ENCODE data around the gene E2F6.

E2F6 gene

DNA sequence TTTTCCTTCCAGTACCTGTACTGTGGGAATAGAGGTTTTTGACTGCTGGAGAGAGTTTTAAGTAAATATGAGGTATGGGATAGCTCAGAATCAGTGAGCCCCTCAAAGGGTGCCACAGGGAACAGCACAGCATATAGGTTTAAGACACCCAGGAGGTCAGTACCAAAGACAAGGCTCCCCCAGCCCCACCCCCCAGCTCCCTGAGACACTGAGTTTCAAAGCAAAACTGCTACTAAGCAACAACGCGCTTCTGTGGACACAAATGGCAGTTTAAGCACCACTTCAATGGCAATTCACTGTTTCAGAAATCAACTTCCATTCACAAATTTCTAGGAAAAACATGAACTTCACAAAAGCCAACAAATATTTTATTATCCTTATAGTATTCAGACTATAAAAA, 15.2 kb downstream of the E2F6 start:
- no peak for DNase-seq

- DNase-seq, result peak; percentile 37
Measured at GRCh38 chr2:11446733-11447248, 19.2 kb downstream of the E2F6 start.

- no peak for DNase-seq
Measured at GRCh38 chr2:11444737-11445136, 21.2 kb downstream of the E2F6 start.

DNA sequence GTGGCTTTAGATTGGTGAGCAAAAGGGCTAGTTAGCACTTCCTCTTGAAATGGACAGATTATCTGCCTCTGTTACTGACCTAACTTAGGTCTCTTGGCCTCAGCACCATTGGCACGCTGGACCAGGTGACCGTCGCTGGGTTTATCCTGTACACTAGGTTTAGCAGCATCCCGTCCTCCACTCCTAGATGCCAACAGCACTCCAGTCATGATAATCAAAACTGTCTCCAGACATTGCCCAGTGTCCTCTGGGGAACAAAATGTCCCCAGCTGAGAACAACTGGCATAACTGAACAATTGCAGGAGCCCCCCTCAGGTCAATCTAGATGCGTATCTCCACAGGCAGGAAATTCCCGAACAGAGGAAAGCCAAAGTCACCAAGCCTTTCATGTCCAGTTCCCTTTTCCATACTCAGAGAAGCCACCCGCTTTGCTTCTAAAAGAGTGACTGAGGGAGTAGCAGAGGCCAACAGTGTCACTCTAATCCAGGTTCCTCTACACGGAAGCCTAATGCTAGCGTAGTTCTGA, 27.3 kb downstream of the E2F6 start:
- no peak for DNase-seq

GRCh38 chr2:11437602-11438001, 28.4 kb downstream of the E2F6 start:
- no peak for DNase-seq

DNA sequence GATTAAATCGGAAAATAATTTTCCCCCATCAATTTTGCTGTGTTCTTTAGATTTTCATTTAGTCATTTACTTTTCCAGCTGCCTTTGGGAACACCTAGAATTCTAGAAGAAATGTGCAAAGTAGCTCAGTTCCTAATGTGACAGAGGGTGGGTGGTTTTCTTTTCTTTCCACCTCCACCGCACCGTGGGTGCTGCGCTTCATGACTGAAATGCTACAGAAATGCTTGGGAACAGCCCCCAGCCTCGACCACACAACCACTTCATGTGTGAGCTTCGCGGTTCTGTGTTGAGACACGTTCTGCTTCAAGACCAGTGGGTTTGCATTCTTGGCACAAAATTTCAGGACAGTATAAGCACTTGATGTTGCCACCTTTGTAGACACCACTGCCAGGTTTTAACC, 30.9 kb downstream of the E2F6 start:
- DNase-seq, result no peak

DNA sequence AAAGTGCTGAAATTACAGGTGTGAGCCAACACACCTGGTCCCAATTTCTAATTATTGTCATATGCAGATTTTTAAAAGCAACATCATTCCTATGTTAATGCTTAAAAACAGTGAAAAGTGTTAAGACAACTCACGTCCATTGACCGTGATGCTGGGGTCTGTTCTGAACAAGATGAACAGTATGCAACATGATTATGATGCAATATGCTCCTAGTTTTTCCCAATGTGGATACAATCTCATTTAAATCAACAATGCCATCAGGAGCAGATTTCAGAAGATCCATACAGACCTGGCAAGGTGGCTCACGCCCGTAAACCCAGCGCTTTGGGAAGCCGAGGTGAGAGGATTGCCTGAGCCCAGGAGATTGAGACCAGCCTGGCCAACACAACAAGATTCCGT, 31.5 kb downstream of the E2F6 start:
- no peak for DNase-seq

DNA sequence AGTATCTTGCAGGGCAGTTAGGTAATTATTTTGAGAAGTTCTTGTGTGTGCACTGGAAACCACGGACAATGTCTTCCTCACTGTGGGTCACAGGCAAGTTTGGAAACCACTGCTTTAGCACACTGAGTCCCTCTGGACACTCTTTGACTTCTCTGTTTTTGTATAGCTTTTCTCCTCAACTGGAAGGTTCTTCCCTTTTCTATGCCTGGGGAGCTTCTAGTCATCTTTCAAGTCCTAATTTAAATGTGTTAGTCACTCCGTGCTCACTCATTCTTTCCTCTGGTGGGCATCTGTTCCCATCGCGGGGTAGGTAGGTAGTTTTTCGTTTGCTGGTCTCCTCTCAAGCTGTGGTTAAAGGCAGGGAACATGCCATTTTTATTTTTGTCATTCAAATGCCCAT, 32.1 kb downstream of the E2F6 start:
- DNase-seq, result no peak

GRCh38 chr2:11430729-11431128, 35.2 kb downstream of the E2F6 start:
- no peak for DNase-seq

DNA sequence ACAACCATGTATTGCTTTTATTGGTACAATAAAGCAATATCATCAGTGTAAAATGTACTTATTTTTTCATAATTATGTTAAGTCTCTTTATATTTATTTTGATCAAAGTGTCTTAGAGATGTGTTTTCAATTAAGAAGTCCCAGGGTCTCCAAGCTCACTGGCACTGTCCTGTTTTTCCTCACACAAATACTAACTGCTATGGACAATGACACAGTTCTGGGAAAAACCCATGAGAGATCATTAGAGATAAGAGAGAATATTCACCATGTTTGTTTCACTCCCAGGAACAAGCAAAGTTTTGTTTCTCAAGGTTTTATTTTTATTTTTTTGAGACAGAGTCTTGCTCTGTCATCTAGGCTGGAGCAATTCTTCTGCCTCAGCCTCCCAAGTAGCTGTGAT, 38.7 kb downstream of the E2F6 start:
- no peak for DNase-seq

GRCh38 chr2:11422901-11423435, 43.0 kb downstream of the E2F6 start:
- DNase-seq, result no peak

- no peak for DNase-seq
Measured at GRCh38 chr2:11422491-11422865, 43.5 kb downstream of the E2F6 start.

DNA sequence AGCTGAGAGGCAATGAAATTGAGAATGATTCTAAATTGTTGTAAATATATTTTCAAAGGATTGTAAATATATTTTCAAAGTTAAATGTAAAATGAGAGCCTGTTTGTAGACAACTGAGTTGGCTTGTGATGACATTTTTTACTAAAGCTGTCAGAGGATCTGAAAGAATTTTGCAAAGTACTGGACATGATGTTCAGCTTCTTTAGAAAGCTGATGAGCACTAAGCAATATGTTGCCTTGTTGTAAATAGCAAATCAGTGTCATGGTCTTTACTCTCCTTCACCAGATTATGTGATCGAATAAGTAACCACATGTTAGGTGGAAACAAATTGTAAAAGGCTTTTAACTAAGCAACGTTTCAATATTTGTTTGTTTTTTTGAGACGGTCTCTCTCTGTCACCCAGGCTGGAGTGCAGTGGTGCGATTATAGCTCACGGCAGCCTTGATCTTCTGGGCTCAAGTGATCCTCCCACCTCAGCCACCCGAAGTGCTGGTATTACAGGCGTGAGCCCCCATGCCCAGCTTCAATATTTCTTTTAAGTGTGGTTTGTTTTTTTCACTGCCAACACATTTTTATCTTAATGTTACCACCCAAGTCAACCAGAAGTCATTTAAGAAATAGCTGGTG, 44.0 kb downstream of the E2F6 start:
- DNase-seq, result no peak

- no peak for DNase-seq
Measured at GRCh38 chr2:11420671-11421070, 45.3 kb downstream of the E2F6 start.

GRCh38 chr2:11420190-11420589, 45.8 kb downstream of the E2F6 start:
- no peak for DNase-seq

- no peak for DNase-seq
Measured at GRCh38 chr2:11419781-11420180, 46.2 kb downstream of the E2F6 start.

- no peak for DNase-seq
Measured at GRCh38 chr2:11417946-11418585, 47.9 kb downstream of the E2F6 start.

DNA sequence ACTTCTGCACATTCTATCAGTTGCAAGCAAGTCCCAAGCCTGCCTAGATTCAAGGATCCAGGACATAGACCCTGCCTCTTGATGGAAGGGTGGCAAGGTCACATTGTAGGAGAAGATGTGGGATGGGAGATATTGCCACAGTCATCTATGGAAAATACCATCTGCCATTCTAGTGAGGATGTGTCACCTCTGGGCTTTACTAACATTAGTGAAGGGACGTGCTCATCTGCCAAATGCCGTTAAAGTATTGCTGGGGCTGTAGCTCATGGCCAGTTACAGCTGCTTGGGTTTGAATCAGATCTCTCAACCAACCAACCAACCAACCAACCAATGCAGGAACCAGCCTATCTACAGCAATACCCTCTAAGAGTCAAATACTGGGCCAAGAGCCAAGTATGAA, 49.0 kb downstream of the E2F6 start:
- DNase-seq, result no peak

- DNase-seq, result no peak
Measured at GRCh38 chr2:11416186-11416585, 49.8 kb downstream of the E2F6 start.

- no peak for DNase-seq
Measured at GRCh38 chr2:11414372-11415124, 51.4 kb downstream of the E2F6 start.

GRCh38 chr2:11412449-11412810, 53.5 kb downstream of the E2F6 start:
- DNase-seq, result no peak

DNA sequence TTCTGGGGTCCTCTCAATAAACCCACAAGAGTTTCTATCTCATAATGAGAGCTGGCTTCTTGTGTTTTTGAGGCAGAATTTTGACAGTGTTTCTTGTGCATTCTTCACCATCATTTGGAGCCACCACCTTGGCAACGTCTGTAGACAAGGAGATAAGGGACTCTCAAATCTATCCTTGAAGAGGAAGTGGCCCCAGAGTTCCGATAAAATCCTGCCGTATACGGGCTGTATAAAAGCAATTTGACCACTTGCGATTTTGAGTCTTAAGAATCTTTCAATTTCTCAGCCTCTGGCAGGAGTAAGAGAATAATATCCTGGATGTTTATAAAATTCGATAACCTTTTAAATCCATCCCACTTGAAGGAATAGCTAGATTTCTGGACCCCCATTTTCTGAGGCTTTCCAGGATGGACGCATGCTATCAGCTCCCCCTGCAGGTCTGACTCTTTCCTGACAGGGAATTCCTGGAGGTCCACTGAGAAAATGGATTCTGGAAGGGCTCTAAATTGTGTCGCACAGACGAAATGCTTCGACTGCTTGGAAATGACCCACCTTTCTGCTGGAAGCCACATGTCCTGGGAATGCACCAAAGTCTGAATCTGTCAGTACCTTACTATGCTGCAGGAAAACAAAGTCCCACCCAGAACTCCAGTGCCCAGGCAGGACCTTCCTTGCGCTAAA, 54.1 kb downstream of the E2F6 start:
- no peak for DNase-seq

DNA sequence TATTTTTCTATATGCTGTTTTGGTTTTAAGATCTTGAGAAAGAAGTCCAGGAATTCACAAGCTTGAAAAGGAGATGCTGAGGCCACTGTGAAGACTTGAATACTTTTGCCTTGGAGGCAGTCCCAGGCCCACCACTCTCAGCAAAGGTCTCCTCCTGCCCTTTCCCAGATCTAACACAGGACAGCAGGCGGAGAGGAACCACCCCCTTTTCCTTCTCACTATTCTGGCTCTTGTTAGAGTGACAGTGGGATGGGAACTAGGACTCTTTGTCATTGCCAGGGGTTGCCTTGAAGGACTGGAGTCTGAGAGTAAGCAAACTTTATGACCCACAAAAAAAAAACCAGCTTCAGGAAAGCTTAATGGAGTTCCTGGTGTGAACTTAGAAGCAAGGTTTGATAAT, 54.7 kb downstream of the E2F6 start:
- no peak for DNase-seq

Measured in stimulated activated CD4-positive, alpha-beta T cell treated with anti-CD3 and anti-CD28 coated beads, Interleukin-1b, Interleukin-23, amount 100 ng/mL, for 48 hours (primary cell).